ENCODE results near the gene BNC2.

Gene BNC2

GRCh38 chr9:16718952-16719351 is 151.5 kb downstream of the BNC2 start:
- Histone ChIP-seq H3K4me3 (ENCODE audit: low read length) (no peak overlapping the region), H3K79me2 (ENCODE audit: low read length) (no peaks in the 10 kb centered on the region), H3K27ac (ENCODE audit: low read length) (no peak overlapping the region), H3F3A (ENCODE audit: insufficient read depth, low read length) (no peaks in the 10 kb centered on the region), H3K36me3 (replicated peaks; ENCODE audit: insufficient read depth, low read length) (no peaks in the 10 kb centered on the region), H3K9me2 (replicated peaks; ENCODE audit: insufficient read depth, low read length) (no peaks in the 10 kb centered on the region), H4K20me1 (ENCODE audit: insufficient read depth, low read length) (no peaks in the 10 kb centered on the region), H3K4me1 (ENCODE audit: low read length) (no peaks in the 10 kb centered on the region), H2AFZ (ENCODE audit: low read length) (no peak overlapping the region), H3K9me3 (replicated peaks; ENCODE audit: insufficient read depth, low read length) (no peaks in the 10 kb centered on the region), H3K27me3 (replicated peaks; ENCODE audit: insufficient read depth, low read length) (no peaks in the 10 kb centered on the region), H3K4me2 (ENCODE audit: low read depth, low read length) (no peak overlapping the region), H3K9ac (ENCODE audit: low read length) (no peak overlapping the region)
- DNase-seq, result no peak
- TF ChIP-seq EZH2 (optimal IDR thresholded peaks at IDR 0.05; ENCODE audit: low read depth, low read length) (no peak), EZH2phosphoT487 (IDR thresholded peaks at IDR 0.05; ENCODE audit: low read length) (no peak)
- TF ChIP-seq, protein P1, sequence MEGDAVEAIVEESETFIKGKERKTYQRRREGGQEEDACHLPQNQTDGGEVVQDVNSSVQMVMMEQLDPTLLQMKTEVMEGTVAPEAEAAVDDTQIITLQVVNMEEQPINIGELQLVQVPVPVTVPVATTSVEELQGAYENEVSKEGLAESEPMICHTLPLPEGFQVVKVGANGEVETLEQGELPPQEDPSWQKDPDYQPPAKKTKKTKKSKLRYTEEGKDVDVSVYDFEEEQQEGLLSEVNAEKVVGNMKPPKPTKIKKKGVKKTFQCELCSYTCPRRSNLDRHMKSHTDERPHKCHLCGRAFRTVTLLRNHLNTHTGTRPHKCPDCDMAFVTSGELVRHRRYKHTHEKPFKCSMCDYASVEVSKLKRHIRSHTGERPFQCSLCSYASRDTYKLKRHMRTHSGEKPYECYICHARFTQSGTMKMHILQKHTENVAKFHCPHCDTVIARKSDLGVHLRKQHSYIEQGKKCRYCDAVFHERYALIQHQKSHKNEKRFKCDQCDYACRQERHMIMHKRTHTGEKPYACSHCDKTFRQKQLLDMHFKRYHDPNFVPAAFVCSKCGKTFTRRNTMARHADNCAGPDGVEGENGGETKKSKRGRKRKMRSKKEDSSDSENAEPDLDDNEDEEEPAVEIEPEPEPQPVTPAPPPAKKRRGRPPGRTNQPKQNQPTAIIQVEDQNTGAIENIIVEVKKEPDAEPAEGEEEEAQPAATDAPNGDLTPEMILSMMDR (IDR thresholded peaks at IDR 0.05; ENCODE audit: low read length), result no peak

- no peak overlapping the region for H3K4me2 ChIP-seq (ENCODE audit: low read depth, low read length)
- no peaks in the 10 kb centered on the region for H3K4me1 ChIP-seq (ENCODE audit: low read length)
Observed at GRCh38 chr9:16718296-16718695, 152.2 kb downstream of the BNC2 start.

GRCh38 chr9:16716601-16717000 is 153.9 kb downstream of the BNC2 start:
- no peaks in the 10 kb centered on the region for H3F3A ChIP-seq (ENCODE audit: insufficient read depth, low read length)
- no peak for DNase-seq

More at GRCh38 chr9:16718296-16718695, 152.2 kb downstream of the BNC2 start:
- Histone ChIP-seq H3K9me2 (replicated peaks; ENCODE audit: insufficient read depth, low read length) (no peaks in the 10 kb centered on the region), H3F3A (ENCODE audit: insufficient read depth, low read length) (no peaks in the 10 kb centered on the region), H3K27ac (ENCODE audit: low read length) (no peak overlapping the region), H2AFZ (ENCODE audit: low read length) (no peak overlapping the region), H3K9me3 (replicated peaks; ENCODE audit: insufficient read depth, low read length) (no peaks in the 10 kb centered on the region), H4K20me1 (ENCODE audit: insufficient read depth, low read length) (no peaks in the 10 kb centered on the region), H3K9ac (ENCODE audit: low read length) (no peak overlapping the region), H3K36me3 (replicated peaks; ENCODE audit: insufficient read depth, low read length) (no peaks in the 10 kb centered on the region), H3K79me2 (ENCODE audit: low read length) (no peaks in the 10 kb centered on the region), H3K27me3 (replicated peaks; ENCODE audit: insufficient read depth, low read length) (no peaks in the 10 kb centered on the region), H3K4me3 (ENCODE audit: low read length) (no peak overlapping the region)
- no peak for DNase-seq
- TF ChIP-seq EZH2 (optimal IDR thresholded peaks at IDR 0.05; ENCODE audit: low read depth, low read length) (no peak), EZH2phosphoT487 (IDR thresholded peaks at IDR 0.05; ENCODE audit: low read length) (no peak)
- TF ChIP-seq, protein P1 (IDR thresholded peaks at IDR 0.05; ENCODE audit: low read length), result no peak

More at GRCh38 chr9:16716601-16717000, 153.9 kb downstream of the BNC2 start:
- no peak overlapping the region for H3K9ac ChIP-seq (ENCODE audit: low read length)
- H3K27ac ChIP-seq (ENCODE audit: low read length), result no peak overlapping the region
- no peaks in the 10 kb centered on the region for H3K4me1 ChIP-seq (ENCODE audit: low read length)
- H3K79me2 ChIP-seq (ENCODE audit: low read length), result no peaks in the 10 kb centered on the region
- no peak for TF ChIP-seq EZH2 (optimal IDR thresholded peaks at IDR 0.05; ENCODE audit: low read depth, low read length)
- TF ChIP-seq, protein P1 (IDR thresholded peaks at IDR 0.05; ENCODE audit: low read length), result no peak
- no peak for TF ChIP-seq EZH2phosphoT487 (IDR thresholded peaks at IDR 0.05; ENCODE audit: low read length)
- H2AFZ ChIP-seq (ENCODE audit: low read length), result no peak overlapping the region
- no peak overlapping the region for H3K4me3 ChIP-seq (ENCODE audit: low read length)
- no peaks in the 10 kb centered on the region for H3K9me3 ChIP-seq (replicated peaks; ENCODE audit: insufficient read depth, low read length)
- no peak overlapping the region for H3K4me2 ChIP-seq (ENCODE audit: low read depth, low read length)
- H3K9me2 ChIP-seq (replicated peaks; ENCODE audit: insufficient read depth, low read length), result no peaks in the 10 kb centered on the region
- no peaks in the 10 kb centered on the region for H3K36me3 ChIP-seq (replicated peaks; ENCODE audit: insufficient read depth, low read length)
- H4K20me1 ChIP-seq (ENCODE audit: insufficient read depth, low read length), result no peaks in the 10 kb centered on the region
- no peaks in the 10 kb centered on the region for H3K27me3 ChIP-seq (replicated peaks; ENCODE audit: insufficient read depth, low read length)

Data from MM.1S (cell line).